Trophoblast cell (in vitro differentiated cells and primary cell): ENCODE data around the gene KLK11.

Experiments
- DNase-seq, 2 donors: peaks; one replicate each; pipeline ENCODE4 v3.0.0-alpha.2; 2016
- H2AFZ ChIP-seq: 2 replicates; pipeline ENCODE4 v1.6.1; 2013; ENCODE audit warnings: low read length, moderate library complexity, mild to moderate bottlenecking; ENCODE audit not compliant: insufficient read depth, poor library complexity
- H2AK5ac ChIP-seq: 2 replicates; pipeline ENCODE4 v1.6.1; 2013; ENCODE audit warnings: mild to moderate bottlenecking, low read length
- H2BK120ac ChIP-seq: 2 replicates; pipeline ENCODE4 v1.6.1; 2013; ENCODE audit warnings: low read length, mild to moderate bottlenecking, moderate library complexity; ENCODE audit not compliant: insufficient read depth, poor library complexity
- H2BK12ac ChIP-seq: 2 replicates; pipeline ENCODE4 v1.6.1; 2013; ENCODE audit warnings: mild to moderate bottlenecking, low read length, moderate library complexity
- H2BK5ac ChIP-seq: 2 replicates; pipeline ENCODE4 v1.6.1; 2013; ENCODE audit warnings: low read length, low read depth, moderate library complexity, mild to moderate bottlenecking; ENCODE audit not compliant: poor library complexity
- H3K14ac ChIP-seq: 2 replicates; pipeline ENCODE4 v1.6.1; 2013; ENCODE audit warnings: mild to moderate bottlenecking, low read length
- H3K18ac ChIP-seq: 2 replicates; pipeline ENCODE4 v1.6.1; 2013; ENCODE audit warnings: mild to moderate bottlenecking, low read length
- H3K23ac ChIP-seq: 2 replicates; pipeline ENCODE4 v1.6.1; 2013; ENCODE audit warnings: low read length
- H3K27ac ChIP-seq: 2 replicates; pipeline ENCODE4 v1.5.1; 2013; ENCODE audit warnings: low read depth, mild to moderate bottlenecking, inconsistent platforms, low read length, moderate library complexity
- H3K27me3 ChIP-seq: 2 replicates; pipeline ENCODE4 v1.6.1; 2013; ENCODE audit warnings: inconsistent platforms, mild to moderate bottlenecking, low read length, moderate library complexity; ENCODE audit not compliant: insufficient read depth
- H3K36me3 ChIP-seq, 2 experiments: 1 replicate in 1 of 2; 2 replicates in 1 of 2; pipeline ENCODE4 v1.6.1; 2013; ENCODE audit warnings: low read length in 2 of 2, mild to moderate bottlenecking in 2 of 2, moderate library complexity in 1 of 2; ENCODE audit not compliant: insufficient read depth in 2 of 2, control insufficient read depth in 1 of 2
- H3K4ac ChIP-seq: 2 replicates; pipeline ENCODE4 v1.6.1; 2013; ENCODE audit warnings: low read depth, mild to moderate bottlenecking, low read length, moderate library complexity
- H3K4me1 ChIP-seq, 2 experiments: 1 replicate in 1 of 2; 2 replicates in 1 of 2; pipeline ENCODE4 v1.6.1; 2013; ENCODE audit warnings: low read length in 2 of 2, mild to moderate bottlenecking in 2 of 2, moderate library complexity in 1 of 2; ENCODE audit not compliant: insufficient read depth in 2 of 2, control insufficient read depth in 1 of 2
- H3K4me2 ChIP-seq: 2 replicates; pipeline ENCODE4 v1.6.1; 2013; ENCODE audit warnings: inconsistent platforms, mild to moderate bottlenecking, low read length, moderate library complexity
- H3K4me3 ChIP-seq: 2 replicates; pipeline ENCODE4 v1.5.1; 2013; ENCODE audit warnings: mild to moderate bottlenecking, low read depth, low read length, inconsistent platforms
- H3K79me1 ChIP-seq: one replicate; pipeline ENCODE4 v1.6.1; 2013; ENCODE audit warnings: low read length
- H3K79me2 ChIP-seq: 2 replicates; pipeline ENCODE4 v1.6.1; 2013; ENCODE audit warnings: low read length, mild to moderate bottlenecking; ENCODE audit not compliant: control insufficient read depth, insufficient read depth, poor library complexity
- H3K9ac ChIP-seq: 2 replicates; pipeline ENCODE4 v1.6.1; 2013; ENCODE audit warnings: mild to moderate bottlenecking, low read length
- H3K9me3 ChIP-seq: 2 replicates; pipeline ENCODE4 v1.6.1; 2013; ENCODE audit warnings: low read depth, mild to moderate bottlenecking, control low read depth, inconsistent platforms, low read length; ENCODE audit not compliant: insufficient read depth
- H4K12ac ChIP-seq: 2 replicates; pipeline ENCODE4 v1.6.1; 2013; ENCODE audit warnings: low read depth, mild to moderate bottlenecking, low read length, moderate library complexity
- H4K8ac ChIP-seq: 2 replicates; pipeline ENCODE4 v1.6.1; 2013; ENCODE audit warnings: low read depth, mild to moderate bottlenecking, low read length, moderate library complexity
- H4K91ac ChIP-seq: one replicate; pipeline ENCODE4 v1.6.1; 2013; ENCODE audit warnings: low read depth, mild to moderate bottlenecking, low read length, moderate library complexity
- WGBS: extraction: QIAGEN DNeasy Blood & Tissue Kit; methylation state at CpG from one replicate; pipeline ENCODE4 v1.1.7; 2013; ENCODE audit warnings: missing lambda C conversion rate; ENCODE audit not compliant: insufficient read length, insufficient coverage; ENCODE audit errors: extremely low coverage; 5-methylcytosine and 5-hydroxymethylcytosine counted together

KLK11 gene

DNA sequence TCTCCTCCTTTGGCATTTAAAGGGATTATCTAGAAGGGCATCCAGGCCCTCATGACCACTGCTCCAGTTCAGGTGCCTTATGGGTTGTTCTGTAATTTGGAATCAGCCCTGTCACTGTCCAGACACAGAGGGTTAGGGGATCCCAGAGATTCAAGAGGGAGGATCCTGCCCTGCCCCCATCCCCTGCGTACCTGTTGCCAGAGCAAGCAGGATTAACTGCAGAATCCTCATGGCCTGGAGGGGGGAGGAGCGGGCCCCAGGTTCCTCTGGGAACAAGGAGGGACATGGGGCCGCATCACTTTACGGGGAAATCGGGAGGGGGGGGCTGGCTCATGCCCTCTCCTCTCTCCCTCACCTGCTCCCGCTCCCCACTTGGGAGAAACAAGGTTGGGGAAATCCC lies 1.0 kb downstream of the KLK11 start:
- H3K23ac ChIP-seq = no peak overlapping the region
- no peak overlapping the region for H2AFZ ChIP-seq
- no CpG with 5 or more reads among the region's 6 CpGs for WGBS
- no peak overlapping the region for H2AK5ac ChIP-seq
- no peak overlapping the region for H3K14ac ChIP-seq
- no peak overlapping the region for H2BK12ac ChIP-seq
- no peaks in the 10 kb centered on the region for H3K9me3 ChIP-seq
- H2BK5ac ChIP-seq = no peak overlapping the region
- H3K4me1 ChIP-seq = no peaks in the 10 kb centered on the region
- H3K27ac ChIP-seq = no peak overlapping the region
- H3K4me2 ChIP-seq = no peak overlapping the region
- no peaks in the 10 kb centered on the region for H3K79me1 ChIP-seq
- no peak overlapping the region for H4K8ac ChIP-seq
- no peak overlapping the region for H3K18ac ChIP-seq
- no peak overlapping the region for H3K4ac ChIP-seq
- no peaks in the 10 kb centered on the region for H3K36me3 ChIP-seq
- no peak overlapping the region for H4K91ac ChIP-seq
- no peaks in the 10 kb centered on the region for H3K27me3 ChIP-seq
- H3K9ac ChIP-seq = no peak overlapping the region
- no peak overlapping the region for H2BK120ac ChIP-seq
- no peak overlapping the region for H3K4me3 ChIP-seq
- H4K12ac ChIP-seq = no peak overlapping the region
- H3K79me2 ChIP-seq = no peaks in the 10 kb centered on the region
- DNase-seq = no peak

DNA sequence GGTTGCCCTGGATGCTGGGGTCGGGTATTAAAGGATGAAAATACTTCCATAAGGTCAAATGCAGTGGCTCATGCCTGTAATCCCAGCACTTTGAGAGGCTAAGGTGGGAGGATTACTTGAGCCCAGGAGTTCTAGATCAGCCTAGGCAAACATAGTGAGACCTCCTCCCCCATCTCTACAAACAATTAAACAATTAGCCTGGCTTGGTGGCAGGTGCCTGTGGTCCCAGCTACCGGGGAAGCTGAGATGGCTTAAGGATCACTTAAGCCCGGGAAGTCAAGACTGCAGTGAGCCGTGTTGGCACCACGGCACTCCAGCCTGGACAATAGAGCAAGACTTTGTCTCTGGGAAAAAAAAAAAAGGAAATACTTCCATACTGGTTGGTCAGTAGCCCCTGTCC lies 1.5 kb downstream of the KLK11 start:
- no peak overlapping the region for H4K91ac ChIP-seq
- no peak overlapping the region for H2BK5ac ChIP-seq

DNA sequence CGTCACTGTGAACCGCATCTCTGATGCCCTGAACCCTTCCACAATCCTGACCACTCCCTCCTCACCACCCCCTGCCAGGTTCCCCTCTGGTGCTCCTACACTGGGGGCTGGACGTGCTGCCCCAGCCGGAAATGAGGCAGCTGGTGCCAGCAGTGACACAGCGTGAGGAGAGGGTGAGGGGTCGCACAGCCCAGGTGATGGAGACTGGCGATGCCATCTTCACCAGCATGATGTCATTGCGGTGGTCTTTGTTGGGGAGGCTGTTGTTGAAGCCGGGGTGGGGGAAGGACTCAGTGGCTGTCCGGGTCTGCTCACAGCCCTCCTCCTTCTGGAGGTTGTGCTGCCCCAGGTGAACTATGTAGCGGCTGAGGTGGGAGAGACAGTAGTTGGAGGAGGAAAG lies 2.5 kb downstream of the KLK11 start:
- no peak overlapping the region for H4K8ac ChIP-seq
- H2BK5ac ChIP-seq = no peak overlapping the region
- no peak overlapping the region for H3K23ac ChIP-seq
- H3K4ac ChIP-seq = no peak overlapping the region
- no peak overlapping the region for H3K4me2 ChIP-seq
- no peaks in the 10 kb centered on the region for H3K79me2 ChIP-seq
- no peaks in the 10 kb centered on the region for H3K9me3 ChIP-seq
- no peak overlapping the region for H2AK5ac ChIP-seq
- no peak overlapping the region for H3K18ac ChIP-seq
- no peak overlapping the region for H3K4me3 ChIP-seq
- no peaks in the 10 kb centered on the region for H3K79me1 ChIP-seq
- no peak overlapping the region for H4K91ac ChIP-seq
- H3K27me3 ChIP-seq = peaks cover 10% of the 10 kb centered on the region
- no peak overlapping the region for H3K14ac ChIP-seq
- H3K4me1 ChIP-seq = peaks cover 0 to 3% of the 10 kb centered on the region in 2 experiments
- H4K12ac ChIP-seq = no peak overlapping the region
- no peaks in the 10 kb centered on the region for H3K36me3 ChIP-seq
- H2BK120ac ChIP-seq = no peak overlapping the region
- H2AFZ ChIP-seq = no peak overlapping the region
- WGBS = no CpG with 5 or more reads among the region's 11 CpGs
- H3K9ac ChIP-seq = no peak overlapping the region
- DNase-seq = no peak
- H3K27ac ChIP-seq = no peak overlapping the region
- H2BK12ac ChIP-seq = no peak overlapping the region

More for the DNA sequence above, 1.5 kb downstream of the KLK11 start:
- no peak overlapping the region for H2AK5ac ChIP-seq
- no peaks in the 10 kb centered on the region for H3K9me3 ChIP-seq
- H3K4me1 ChIP-seq = no peaks in the 10 kb centered on the region
- no peak overlapping the region for H2BK120ac ChIP-seq
- no peaks in the 10 kb centered on the region for H3K36me3 ChIP-seq
- H3K9ac ChIP-seq = no peak overlapping the region
- H2AFZ ChIP-seq = no peak overlapping the region
- H3K4ac ChIP-seq = no peak overlapping the region
- H3K14ac ChIP-seq = no peak overlapping the region
- no peak overlapping the region for H3K4me3 ChIP-seq
- DNase-seq = no peak
- no peak overlapping the region for H4K12ac ChIP-seq
- no peaks in the 10 kb centered on the region for H3K79me2 ChIP-seq
- H3K4me2 ChIP-seq = no peak overlapping the region
- no peak overlapping the region for H2BK12ac ChIP-seq
- no CpG with 5 or more reads among the region's 5 CpGs for WGBS
- peaks cover 3% of the 10 kb centered on the region for H3K27me3 ChIP-seq
- no peak overlapping the region for H3K18ac ChIP-seq
- no peak overlapping the region for H4K8ac ChIP-seq
- H3K79me1 ChIP-seq = no peaks in the 10 kb centered on the region
- no peak overlapping the region for H3K27ac ChIP-seq
- H3K23ac ChIP-seq = no peak overlapping the region

DNA sequence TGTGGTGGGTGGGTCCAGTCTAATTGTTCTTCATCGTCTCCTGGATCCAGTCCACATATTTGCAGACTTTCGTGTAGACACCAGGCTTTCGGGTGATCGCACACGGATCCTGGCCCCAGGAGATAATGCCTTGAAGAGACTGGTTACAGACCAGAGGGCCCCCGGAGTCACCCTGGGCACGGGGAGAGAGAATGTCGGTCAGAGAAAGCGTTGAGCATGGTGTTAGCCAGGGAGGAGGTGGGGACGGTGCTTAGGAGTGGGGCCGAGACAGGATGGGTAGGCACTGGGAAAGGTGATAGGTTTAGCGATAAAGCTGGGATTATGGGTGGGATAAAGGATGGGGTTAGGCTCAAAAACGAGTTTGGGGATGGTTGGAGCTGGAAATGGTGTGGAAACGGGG lies 3.9 kb downstream of the KLK11 start:
- H3K4me2 ChIP-seq = no peak overlapping the region
- no peak overlapping the region for H3K4me3 ChIP-seq
- no peak overlapping the region for H4K8ac ChIP-seq
- H3K18ac ChIP-seq = no peak overlapping the region
- H2BK120ac ChIP-seq = no peak overlapping the region
- H2AFZ ChIP-seq = no peak overlapping the region
- no peak overlapping the region for H3K27ac ChIP-seq
- peaks cover 0 to 3% of the 10 kb centered on the region in 2 experiments for H3K4me1 ChIP-seq
- no peak overlapping the region for H3K23ac ChIP-seq
- no peak for DNase-seq
- H3K9ac ChIP-seq = no peak overlapping the region
- no peak overlapping the region for H4K91ac ChIP-seq
- no peak overlapping the region for H2BK5ac ChIP-seq
- no peak overlapping the region for H4K12ac ChIP-seq
- 100% methylated on average over 3 of the region's 14 CpGs for WGBS
- H3K36me3 ChIP-seq = no peaks in the 10 kb centered on the region
- no peak overlapping the region for H2AK5ac ChIP-seq
- no peaks in the 10 kb centered on the region for H3K79me2 ChIP-seq
- no peaks in the 10 kb centered on the region for H3K9me3 ChIP-seq
- no peaks in the 10 kb centered on the region for H3K79me1 ChIP-seq
- no peak overlapping the region for H2BK12ac ChIP-seq
- H3K4ac ChIP-seq = no peak overlapping the region
- H3K14ac ChIP-seq = no peak overlapping the region
- peaks cover 14% of the 10 kb centered on the region for H3K27me3 ChIP-seq
